ENCODE results near the gene TMEM163.

- TF ChIP-seq GATA3 (IDR thresholded peaks at IDR 0.05; ENCODE audit: low read depth, low read length) (no peak), GATA2 (IDR thresholded peaks at IDR 0.05; ENCODE audit: low read depth, low read length) (no peak)
These were observed 285.3 kb downstream of the TMEM163 start for GRCh38 chr2:134433469-134433868.
